ENCODE data around the gene ZNF562.
"Not testable (repeated sequence)": the region's sequence is repeated elsewhere in the genome, so short reads cannot be mapped to it uniquely, and the experiment has no call there.

The ZNF562 gene

GRCh38 chr19:9651464-9651863, 23.4 kb downstream of the ZNF562 start:
- DNase-seq; in situ Hi-C loops (cut with HindIII; ENCODE audit: low pct_ligation_motif_present, low pct_unique_long_range_greater_than_20kb, low sequenced_read_pairs): not testable (repeated sequence)

- DNase-seq: no peak
- in situ Hi-C loops (cut with HindIII; ENCODE audit: low pct_ligation_motif_present, low pct_unique_long_range_greater_than_20kb, low sequenced_read_pairs): no loop called here
Measured at GRCh38 chr19:9650345-9650744, 24.6 kb downstream of the ZNF562 start.

- in situ Hi-C loops (cut with HindIII; ENCODE audit: low pct_ligation_motif_present, low pct_unique_long_range_greater_than_20kb, low sequenced_read_pairs): no loop called here
- DNase-seq: no peak
Measured at GRCh38 chr19:9645472-9645871, 29.4 kb downstream of the ZNF562 start.

- DNase-seq: no peak
- in situ Hi-C loops (cut with HindIII; ENCODE audit: low pct_ligation_motif_present, low pct_unique_long_range_greater_than_20kb, low sequenced_read_pairs): no loop called here
Measured at GRCh38 chr19:9644472-9644871, 30.4 kb downstream of the ZNF562 start.

GRCh38 chr19:9641810-9642209, 33.1 kb downstream of the ZNF562 start:
- no peak for DNase-seq
- in situ Hi-C loops (cut with HindIII; ENCODE audit: low pct_ligation_motif_present, low pct_unique_long_range_greater_than_20kb, low sequenced_read_pairs): no loop called here

- no peak for DNase-seq
- in situ Hi-C loops (cut with HindIII; ENCODE audit: low pct_ligation_motif_present, low pct_unique_long_range_greater_than_20kb, low sequenced_read_pairs): no loop called here
Measured at GRCh38 chr19:9640956-9641355, 33.9 kb downstream of the ZNF562 start.

- no peak for DNase-seq
- in situ Hi-C loops (cut with HindIII; ENCODE audit: low pct_ligation_motif_present, low pct_unique_long_range_greater_than_20kb, low sequenced_read_pairs): no loop called here
Measured at GRCh38 chr19:9636018-9636417, 38.9 kb downstream of the ZNF562 start.

GRCh38 chr19:9627856-9628255, 47.0 kb downstream of the ZNF562 start:
- in situ Hi-C loops (cut with HindIII; ENCODE audit: low pct_ligation_motif_present, low pct_unique_long_range_greater_than_20kb, low sequenced_read_pairs): no loop called here

GRCh38 chr19:9622531-9622930, 52.4 kb downstream of the ZNF562 start:
- in situ Hi-C loops (cut with HindIII; ENCODE audit: low pct_ligation_motif_present, low pct_unique_long_range_greater_than_20kb, low sequenced_read_pairs): no loop called here
- no peak for DNase-seq

More at GRCh38 chr19:9627856-9628255, 47.0 kb downstream of the ZNF562 start:
- no peak for DNase-seq

- in situ Hi-C loops (cut with HindIII; ENCODE audit: low pct_ligation_motif_present, low pct_unique_long_range_greater_than_20kb, low sequenced_read_pairs): no loop called here
- peak; percentile 84 for DNase-seq
Measured at GRCh38 chr19:9621156-9622037, 53.5 kb downstream of the ZNF562 start, which contains the start of gene ZNF561. TSS of gene ZNF561 (minus strand) at chr19:9621232. CDS start at chr19:9619456, 1,776 bp downstream.

GRCh38 chr19:9620842-9621155, 54.1 kb downstream of the ZNF562 start:
- DNase-seq: no peak
- in situ Hi-C loops (cut with HindIII; ENCODE audit: low pct_ligation_motif_present, low pct_unique_long_range_greater_than_20kb, low sequenced_read_pairs): no loop called here

- in situ Hi-C loops (cut with HindIII; ENCODE audit: low pct_ligation_motif_present, low pct_unique_long_range_greater_than_20kb, low sequenced_read_pairs): no loop called here
- DNase-seq: no peak
Measured at GRCh38 chr19:9615844-9616243, 59.1 kb downstream of the ZNF562 start.

- in situ Hi-C loops (cut with HindIII; ENCODE audit: low pct_ligation_motif_present, low pct_unique_long_range_greater_than_20kb, low sequenced_read_pairs): no loop called here
- peak; percentile 4 for DNase-seq
Measured at GRCh38 chr19:9610484-9611113, 64.3 kb downstream of the ZNF562 start.

- in situ Hi-C loops (cut with HindIII; ENCODE audit: low pct_ligation_motif_present, low pct_unique_long_range_greater_than_20kb, low sequenced_read_pairs): no loop called here
Measured at GRCh38 chr19:9608912-9609311, 66.0 kb downstream of the ZNF562 start.

GRCh38 chr19:9597027-9597426, 77.9 kb downstream of the ZNF562 start:
- in situ Hi-C loops (cut with HindIII; ENCODE audit: low pct_ligation_motif_present, low pct_unique_long_range_greater_than_20kb, low sequenced_read_pairs): no loop called here
- no peak for DNase-seq

More at GRCh38 chr19:9608912-9609311, 66.0 kb downstream of the ZNF562 start:
- DNase-seq: no peak

Measured in ACHN (cell line).